ENCODE results near the gene VCX2.

DNA sequence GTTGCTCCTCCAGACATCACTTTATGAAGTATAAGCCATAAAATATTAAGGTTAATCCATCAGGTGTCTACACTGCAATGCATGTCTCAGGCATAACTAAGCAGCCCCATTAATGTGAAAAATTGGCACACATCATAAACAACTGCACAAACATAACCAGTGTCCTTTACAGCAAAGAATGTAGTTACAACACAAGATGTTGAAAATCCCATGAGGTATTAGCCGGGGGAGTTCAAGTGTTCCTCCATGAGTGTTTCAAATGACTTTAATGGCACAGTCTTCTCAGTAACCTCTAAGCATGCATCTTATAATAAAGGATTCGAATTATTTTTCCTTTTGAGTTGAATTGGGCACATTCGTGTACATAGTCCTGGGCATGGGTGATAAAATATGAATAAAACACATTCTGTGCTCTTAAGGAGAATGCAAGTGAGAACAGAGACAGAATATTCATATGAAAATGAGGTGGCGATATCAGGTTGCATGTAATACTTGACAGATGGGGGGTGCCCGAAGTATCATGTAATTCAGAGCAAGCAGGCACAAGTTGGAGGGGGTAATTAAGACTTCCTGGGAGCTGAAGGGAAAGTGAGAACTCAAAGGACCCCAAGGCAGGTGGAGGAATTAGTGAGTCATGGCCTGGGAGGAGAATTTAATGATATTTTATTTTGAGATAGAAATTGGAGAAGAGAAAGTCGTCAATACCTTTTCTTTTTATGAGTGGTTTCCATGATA lies 18.2 kb upstream of the VCX2 start:
- TF ChIP-seq MAX (IDR thresholded peaks at IDR 0.05; ENCODE audit: low read depth): no peak
- no peak for TF ChIP-seq ELF1 (IDR thresholded peaks at IDR 0.05)
- TF ChIP-seq GATA2 (CRISPR knock-in tag; IDR thresholded peaks at IDR 0.05): no peak
- TF ChIP-seq, protein P1, sequence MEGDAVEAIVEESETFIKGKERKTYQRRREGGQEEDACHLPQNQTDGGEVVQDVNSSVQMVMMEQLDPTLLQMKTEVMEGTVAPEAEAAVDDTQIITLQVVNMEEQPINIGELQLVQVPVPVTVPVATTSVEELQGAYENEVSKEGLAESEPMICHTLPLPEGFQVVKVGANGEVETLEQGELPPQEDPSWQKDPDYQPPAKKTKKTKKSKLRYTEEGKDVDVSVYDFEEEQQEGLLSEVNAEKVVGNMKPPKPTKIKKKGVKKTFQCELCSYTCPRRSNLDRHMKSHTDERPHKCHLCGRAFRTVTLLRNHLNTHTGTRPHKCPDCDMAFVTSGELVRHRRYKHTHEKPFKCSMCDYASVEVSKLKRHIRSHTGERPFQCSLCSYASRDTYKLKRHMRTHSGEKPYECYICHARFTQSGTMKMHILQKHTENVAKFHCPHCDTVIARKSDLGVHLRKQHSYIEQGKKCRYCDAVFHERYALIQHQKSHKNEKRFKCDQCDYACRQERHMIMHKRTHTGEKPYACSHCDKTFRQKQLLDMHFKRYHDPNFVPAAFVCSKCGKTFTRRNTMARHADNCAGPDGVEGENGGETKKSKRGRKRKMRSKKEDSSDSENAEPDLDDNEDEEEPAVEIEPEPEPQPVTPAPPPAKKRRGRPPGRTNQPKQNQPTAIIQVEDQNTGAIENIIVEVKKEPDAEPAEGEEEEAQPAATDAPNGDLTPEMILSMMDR (IDR thresholded peaks at IDR 0.05): no peak
- no peak for TF ChIP-seq POLR2AphosphoS5 (IDR thresholded peaks at IDR 0.05; ENCODE audit: low read depth, low read length)
- TF ChIP-seq RAD21 (IDR thresholded peaks at IDR 0.05; ENCODE audit: low read length): no peak

Measured in SK-N-SH (cell line).